Suprapubic skin (tissue), 3 donors: ENCODE data around the gene DCP1B.

Experiments
- EP300 ChIP-seq: sonication (generic); formaldehyde crosslinking; IDR thresholded peaks from one replicate; pipeline ENCODE4 v1.6.1; 2017; ENCODE audit warnings: antibody characterized with exemption
- POLR2A ChIP-seq, 2 donors: fragments of 450-650 bp; IDR thresholded peaks; one replicate each; pipeline ENCODE4 v1.6.1; 2017; ENCODE audit warnings: antibody characterized with exemption in 2 of 2, mild to moderate bottlenecking in 2 of 2, moderate library complexity in 2 of 2
- TF ChIP-seq, protein P1 (sequence below), 2 donors: fragments of 200-600 bp in 1 of 2; fragments of 450-650 bp in 1 of 2; sonication (generic) in 1 of 2; IDR thresholded peaks; one replicate each; pipeline ENCODE4 v1.5.1; 2016 to 2019; ENCODE audit warnings: antibody characterized with exemption in 2 of 2, mild to moderate bottlenecking in 1 of 2, moderate library complexity in 1 of 2

DNA sequence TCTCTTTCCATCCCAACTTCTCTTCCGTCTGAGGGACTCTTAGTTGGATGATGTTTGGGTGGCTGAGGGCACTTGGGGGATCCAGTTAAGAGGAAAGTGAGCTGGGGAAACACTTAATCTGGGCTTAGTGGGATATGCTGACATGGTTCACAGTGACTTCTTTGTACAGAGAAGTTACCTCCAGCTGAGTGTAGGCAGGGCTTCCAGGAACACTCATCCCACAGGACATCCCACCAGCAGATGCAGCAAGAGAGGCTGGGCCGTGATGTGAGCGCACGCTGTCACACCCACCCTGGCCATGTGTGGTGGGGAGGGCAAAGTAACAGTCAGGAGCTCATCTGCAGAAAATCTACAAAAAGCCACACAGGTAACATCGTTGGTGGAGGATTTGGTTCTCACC, 85.0 kb downstream of the DCP1B start:
- TF ChIP-seq, protein P1, sequence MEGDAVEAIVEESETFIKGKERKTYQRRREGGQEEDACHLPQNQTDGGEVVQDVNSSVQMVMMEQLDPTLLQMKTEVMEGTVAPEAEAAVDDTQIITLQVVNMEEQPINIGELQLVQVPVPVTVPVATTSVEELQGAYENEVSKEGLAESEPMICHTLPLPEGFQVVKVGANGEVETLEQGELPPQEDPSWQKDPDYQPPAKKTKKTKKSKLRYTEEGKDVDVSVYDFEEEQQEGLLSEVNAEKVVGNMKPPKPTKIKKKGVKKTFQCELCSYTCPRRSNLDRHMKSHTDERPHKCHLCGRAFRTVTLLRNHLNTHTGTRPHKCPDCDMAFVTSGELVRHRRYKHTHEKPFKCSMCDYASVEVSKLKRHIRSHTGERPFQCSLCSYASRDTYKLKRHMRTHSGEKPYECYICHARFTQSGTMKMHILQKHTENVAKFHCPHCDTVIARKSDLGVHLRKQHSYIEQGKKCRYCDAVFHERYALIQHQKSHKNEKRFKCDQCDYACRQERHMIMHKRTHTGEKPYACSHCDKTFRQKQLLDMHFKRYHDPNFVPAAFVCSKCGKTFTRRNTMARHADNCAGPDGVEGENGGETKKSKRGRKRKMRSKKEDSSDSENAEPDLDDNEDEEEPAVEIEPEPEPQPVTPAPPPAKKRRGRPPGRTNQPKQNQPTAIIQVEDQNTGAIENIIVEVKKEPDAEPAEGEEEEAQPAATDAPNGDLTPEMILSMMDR (IDR thresholded peaks at IDR 0.05) = no peak
- no peak for TF ChIP-seq POLR2A (IDR thresholded peaks at IDR 0.05)
- TF ChIP-seq EP300 = no peak
